ENCODE measurements around the gene IMMP2L. TPM values are rescaled to one million over a fixed set of nuclear protein-coding genes. Genes with fewer than 3 reads are reported as not detected.

The IMMP2L gene
- polyA plus RNA-seq, 4 donors: 10.5 to 20.1 (median 14.1) TPM

- DNase-seq (no peak), FAIRE-seq (no peak)
- WGBS, 3 donors: 94 to 97% (median 97%) methylated on average over 1 of the region's 1 CpG
- Histone ChIP-seq H3K9me3 (ENCODE audit: control insufficient read depth in 2 of 2, insufficient read depth in 1 of 2, low read depth in 1 of 2, low read length in 1 of 2) (no peaks in the 10 kb centered on the region), H3K27me3 (ENCODE audit: control insufficient read depth in 3 of 3, insufficient read depth in 3 of 3, low read length in 3 of 3) (no peaks in the 10 kb centered on the region), H3K4me3 (ENCODE audit: low read depth in 1 of 3, low read length in 3 of 3) (no peak overlapping the region), H3K27ac (ENCODE audit: low read depth in 1 of 3, low read length in 2 of 3) (no peak overlapping the region), H3K4me1 (ENCODE audit: control insufficient read depth in 3 of 3, insufficient read depth in 2 of 3, low read depth in 1 of 3, low read length in 2 of 3) (no peaks in the 10 kb centered on the region), H3K36me3 (ENCODE audit: control insufficient read depth in 3 of 3, insufficient read depth in 2 of 3, low read depth in 1 of 3, low read length in 3 of 3) (no peaks in the 10 kb centered on the region)
Measured at GRCh38 chr7:111150709-111151108, 411.6 kb downstream of the IMMP2L start.

GRCh38 chr7:111147708-111148533 is 414.4 kb downstream of the IMMP2L start:
- WGBS, 3 donors: 89 to 91% (median 89%) methylated on average over 6 of the region's 6 CpGs
- H3K27me3 ChIP-seq (ENCODE audit: control insufficient read depth in 3 of 3, insufficient read depth in 3 of 3, low read length in 3 of 3): no peaks in the 10 kb centered on the region
- no peak overlapping the region for H3K27ac ChIP-seq (ENCODE audit: low read depth in 1 of 3, low read length in 2 of 3)
- H3K4me3 ChIP-seq (ENCODE audit: low read depth in 1 of 3, low read length in 3 of 3): no peak overlapping the region
- FAIRE-seq (no peak), DNase-seq (no peak)
- no peaks in the 10 kb centered on the region for H3K36me3 ChIP-seq (ENCODE audit: control insufficient read depth in 3 of 3, insufficient read depth in 2 of 3, low read depth in 1 of 3, low read length in 3 of 3)
- no peaks in the 10 kb centered on the region for H3K9me3 ChIP-seq (ENCODE audit: control insufficient read depth in 2 of 2, insufficient read depth in 1 of 2, low read depth in 1 of 2, low read length in 1 of 2)
- no peaks in the 10 kb centered on the region for H3K4me1 ChIP-seq (ENCODE audit: control insufficient read depth in 3 of 3, insufficient read depth in 2 of 3, low read depth in 1 of 3, low read length in 2 of 3)

GRCh38 chr7:111146136-111146535 is 416.2 kb downstream of the IMMP2L start:
- no peaks in the 10 kb centered on the region for H3K36me3 ChIP-seq (ENCODE audit: control insufficient read depth in 3 of 3, insufficient read depth in 2 of 3, low read depth in 1 of 3, low read length in 3 of 3)
- DNase-seq (no peak), FAIRE-seq (no peak)
- H3K27me3 ChIP-seq (ENCODE audit: control insufficient read depth in 3 of 3, insufficient read depth in 3 of 3, low read length in 3 of 3): no peaks in the 10 kb centered on the region
- no peak overlapping the region for H3K4me3 ChIP-seq (ENCODE audit: low read depth in 1 of 3, low read length in 3 of 3)
- H3K27ac ChIP-seq (ENCODE audit: low read depth in 1 of 3, low read length in 2 of 3): no peak overlapping the region
- H3K4me1 ChIP-seq (ENCODE audit: control insufficient read depth in 3 of 3, insufficient read depth in 2 of 3, low read depth in 1 of 3, low read length in 2 of 3): no peaks in the 10 kb centered on the region
- no peaks in the 10 kb centered on the region for H3K9me3 ChIP-seq (ENCODE audit: control insufficient read depth in 2 of 2, insufficient read depth in 1 of 2, low read depth in 1 of 2, low read length in 1 of 2)

- Histone ChIP-seq H3K4me1 (ENCODE audit: control insufficient read depth in 3 of 3, insufficient read depth in 2 of 3, low read depth in 1 of 3, low read length in 2 of 3) (no peaks in the 10 kb centered on the region), H3K27ac (ENCODE audit: low read depth in 1 of 3, low read length in 2 of 3) (no peak overlapping the region), H3K36me3 (ENCODE audit: control insufficient read depth in 3 of 3, insufficient read depth in 2 of 3, low read depth in 1 of 3, low read length in 3 of 3) (no peaks in the 10 kb centered on the region), H3K4me3 (ENCODE audit: low read depth in 1 of 3, low read length in 3 of 3) (no peak overlapping the region), H3K27me3 (ENCODE audit: control insufficient read depth in 3 of 3, insufficient read depth in 3 of 3, low read length in 3 of 3) (no peaks in the 10 kb centered on the region), H3K9me3 (ENCODE audit: control insufficient read depth in 2 of 2, insufficient read depth in 1 of 2, low read depth in 1 of 2, low read length in 1 of 2) (no peaks in the 10 kb centered on the region)
- 74 to 98% (median 97%) methylated on average over 2 of the region's 2 CpGs for WGBS, 3 donors
- FAIRE-seq: no peak
- DNase-seq: no peak
Measured at GRCh38 chr7:111145472-111145871, 416.8 kb downstream of the IMMP2L start.

GRCh38 chr7:111140091-111140865 is 422.0 kb downstream of the IMMP2L start:
- no peaks in the 10 kb centered on the region for H3K27me3 ChIP-seq (ENCODE audit: control insufficient read depth in 3 of 3, insufficient read depth in 3 of 3, low read length in 3 of 3)
- no peak for FAIRE-seq

GRCh38 chr7:111138586-111138985 is 423.7 kb downstream of the IMMP2L start:
- no peak overlapping the region for H3K4me3 ChIP-seq (ENCODE audit: low read depth in 1 of 3, low read length in 3 of 3)
- H3K36me3 ChIP-seq (ENCODE audit: control insufficient read depth in 3 of 3, insufficient read depth in 2 of 3, low read depth in 1 of 3, low read length in 3 of 3): no peaks in the 10 kb centered on the region
- no peak overlapping the region for H3K27ac ChIP-seq (ENCODE audit: low read depth in 1 of 3, low read length in 2 of 3)
- FAIRE-seq (no peak), DNase-seq (no peak)
- H3K4me1 ChIP-seq (ENCODE audit: control insufficient read depth in 3 of 3, insufficient read depth in 2 of 3, low read depth in 1 of 3, low read length in 2 of 3): peaks cover 0 to 5% (median 0%) of the 10 kb centered on the region in 3 donors
- no peaks in the 10 kb centered on the region for H3K27me3 ChIP-seq (ENCODE audit: control insufficient read depth in 3 of 3, insufficient read depth in 3 of 3, low read length in 3 of 3)
- H3K9me3 ChIP-seq (ENCODE audit: control insufficient read depth in 2 of 2, insufficient read depth in 1 of 2, low read depth in 1 of 2, low read length in 1 of 2): no peaks in the 10 kb centered on the region

More at GRCh38 chr7:111140091-111140865, 422.0 kb downstream of the IMMP2L start:
- Histone ChIP-seq H3K27ac (ENCODE audit: low read depth in 1 of 3, low read length in 2 of 3) (no peak overlapping the region), H3K36me3 (ENCODE audit: control insufficient read depth in 3 of 3, insufficient read depth in 2 of 3, low read depth in 1 of 3, low read length in 3 of 3) (no peaks in the 10 kb centered on the region), H3K4me1 (ENCODE audit: control insufficient read depth in 3 of 3, insufficient read depth in 2 of 3, low read depth in 1 of 3, low read length in 2 of 3) (peaks cover 0 to 5% (median 0%) of the 10 kb centered on the region in 3 donors), H3K4me3 (ENCODE audit: low read depth in 1 of 3, low read length in 3 of 3) (no peak overlapping the region), H3K9me3 (ENCODE audit: control insufficient read depth in 2 of 2, insufficient read depth in 1 of 2, low read depth in 1 of 2, low read length in 1 of 2) (no peaks in the 10 kb centered on the region)
- 86 to 93% (median 93%) methylated on average over 2 of the region's 2 CpGs for WGBS, 3 donors
- DNase-seq: no peak

- no peak overlapping the region for H3K4me3 ChIP-seq (ENCODE audit: low read depth in 1 of 3, low read length in 3 of 3)
- DNase-seq (peak; percentile 5 to 14), FAIRE-seq (no peak)
- H3K9me3 ChIP-seq (ENCODE audit: control insufficient read depth in 2 of 2, insufficient read depth in 1 of 2, low read depth in 1 of 2, low read length in 1 of 2): no peaks in the 10 kb centered on the region
- H3K36me3 ChIP-seq (ENCODE audit: control insufficient read depth in 3 of 3, insufficient read depth in 2 of 3, low read depth in 1 of 3, low read length in 3 of 3): no peaks in the 10 kb centered on the region
- 31 to 35% (median 32%) methylated on average over 2 of the region's 2 CpGs for WGBS, 3 donors
- H3K27ac ChIP-seq (ENCODE audit: low read depth in 1 of 3, low read length in 2 of 3): peak overlapping the region in 1 of 3 donors; percentile 31
- H3K27me3 ChIP-seq (ENCODE audit: control insufficient read depth in 3 of 3, insufficient read depth in 3 of 3, low read length in 3 of 3): no peaks in the 10 kb centered on the region
- peaks cover 0 to 5% (median 0%) of the 10 kb centered on the region in 3 donors for H3K4me1 ChIP-seq (ENCODE audit: control insufficient read depth in 3 of 3, insufficient read depth in 2 of 3, low read depth in 1 of 3, low read length in 2 of 3)
Measured at GRCh38 chr7:111138193-111138569, 424.1 kb downstream of the IMMP2L start.

- 66 to 91% (median 73%) methylated on average over 4 of the region's 4 CpGs for WGBS, 3 donors
- no peaks in the 10 kb centered on the region for H3K36me3 ChIP-seq (ENCODE audit: control insufficient read depth in 3 of 3, insufficient read depth in 2 of 3, low read depth in 1 of 3, low read length in 3 of 3)
- DNase-seq (no peak), FAIRE-seq (no peak)
- no peaks in the 10 kb centered on the region for H3K27me3 ChIP-seq (ENCODE audit: control insufficient read depth in 3 of 3, insufficient read depth in 3 of 3, low read length in 3 of 3)
- no peaks in the 10 kb centered on the region for H3K9me3 ChIP-seq (ENCODE audit: control insufficient read depth in 2 of 2, insufficient read depth in 1 of 2, low read depth in 1 of 2, low read length in 1 of 2)
- peaks cover 0 to 5% (median 0%) of the 10 kb centered on the region in 3 donors for H3K4me1 ChIP-seq (ENCODE audit: control insufficient read depth in 3 of 3, insufficient read depth in 2 of 3, low read depth in 1 of 3, low read length in 2 of 3)
- H3K27ac ChIP-seq (ENCODE audit: low read depth in 1 of 3, low read length in 2 of 3): no peak overlapping the region
- H3K4me3 ChIP-seq (ENCODE audit: low read depth in 1 of 3, low read length in 3 of 3): no peak overlapping the region
Measured at GRCh38 chr7:111137296-111138192, 424.7 kb downstream of the IMMP2L start.

Data from small intestine (tissue), 7 donors.